Coronary artery (tissue), 2 donors: ENCODE measurements around the gene RHOT1.
"Not testable (repeated sequence)": the region's sequence is repeated elsewhere in the genome, so short reads cannot be mapped to it uniquely, and the experiment has no call there.

ENCODE experiments used
- DNase-seq: peaks from one replicate; pipeline ENCODE4 v3.0.0-alpha.2; 2017; ENCODE audit warnings: low spot score
- H3K27ac ChIP-seq, 2 donors: fragments of 200-600 bp; sonication (generic); one replicate each; pipeline ENCODE4 v1.5.1; 2016 to 2019
- H3K4me3 ChIP-seq: fragments of 200-600 bp; sonication (generic); 2 replicates; pipeline ENCODE4 v1.5.1; 2016; ENCODE audit warnings: mild to moderate bottlenecking, moderate library complexity
- CTCF ChIP-seq: fragments of 200-600 bp; sonication (generic); IDR thresholded peaks from one replicate; pipeline ENCODE4 v1.5.1; 2019; ENCODE audit warnings: antibody characterized with exemption

Gene RHOT1

GRCh38 chr17:32142038-32142856, at the start of gene RHOT1:
RHOT1 (plus strand) TSS chr17:32142502; CDS start chr17:32142693, 191 bp downstream.
- peak; percentile 87 for DNase-seq
- Histone ChIP-seq H3K4me3 (peak within 1 kb of the TSS; percentile 90), H3K27ac (peak within 1 kb of the TSS; percentile 74 to 90)
- peak; percentile 34 for TF ChIP-seq CTCF

GRCh38 chr17:32099686-32100085, 42.6 kb upstream of the RHOT1 start:
- DNase-seq, result no peak
- no peak overlapping the region for H3K4me3 ChIP-seq
- no peak for TF ChIP-seq CTCF
- no peak overlapping the region for H3K27ac ChIP-seq

- not testable (repeated sequence) for H3K4me3 ChIP-seq, H3K27ac ChIP-seq, DNase-seq
Observed at GRCh38 chr17:32100323-32100722, 42.0 kb upstream of the RHOT1 start.

- no peak for DNase-seq
- Histone ChIP-seq H3K4me3 (no peak overlapping the region), H3K27ac (no peak overlapping the region)
- TF ChIP-seq CTCF, result no peak
Observed at GRCh38 chr17:32100971-32101631, 41.2 kb upstream of the RHOT1 start.

- no peak for DNase-seq
Observed at GRCh38 chr17:32102172-32102571, 40.1 kb upstream of the RHOT1 start.

GRCh38 chr17:32102646-32103186, 39.6 kb upstream of the RHOT1 start:
- H3K4me3 ChIP-seq, result no peak overlapping the region
- no peak for TF ChIP-seq CTCF
- DNase-seq, result no peak
- no peak overlapping the region for H3K27ac ChIP-seq

More at GRCh38 chr17:32102172-32102571, 40.1 kb upstream of the RHOT1 start:
- no peak overlapping the region for H3K4me3 ChIP-seq
- no peak for TF ChIP-seq CTCF
- no peak overlapping the region for H3K27ac ChIP-seq

- TF ChIP-seq CTCF, result no peak
- DNase-seq, result no peak
- H3K27ac ChIP-seq, result no peak overlapping the region
Observed at GRCh38 chr17:32103476-32104113, 38.7 kb upstream of the RHOT1 start.

More at GRCh38 chr17:32103476-32104113, 38.7 kb upstream of the RHOT1 start:
- no peak overlapping the region for H3K4me3 ChIP-seq
